Measurements from ENCODE around the gene GNA15.
"Not testable (repeated sequence)": the region's sequence is repeated elsewhere in the genome, so short reads cannot be mapped to it uniquely, and the experiment has no call there.

GNA15 gene

GRCh38 chr19:3150739-3151329 is 15.0 kb downstream of the GNA15 start:
- DNase-seq, result no peak

GRCh38 chr19:3151563-3152418 is 16.0 kb downstream of the GNA15 start:
- no peak for DNase-seq

GRCh38 chr19:3152419-3152780 is 16.6 kb downstream of the GNA15 start:
- no peak for DNase-seq

GRCh38 chr19:3153286-3154230 is 17.7 kb downstream of the GNA15 start:
- no peak for DNase-seq

- not testable (repeated sequence) for DNase-seq
These were observed 18.6 kb downstream of the GNA15 start for GRCh38 chr19:3154447-3154846.

- peak; percentile 98 to 99 for DNase-seq
These were observed 19.3 kb downstream of the GNA15 start for GRCh38 chr19:3154957-3155736.

GRCh38 chr19:3157096-3157845 is 21.4 kb downstream of the GNA15 start:
- DNase-seq, result no peak

- DNase-seq, result no peak
These were observed 23.7 kb downstream of the GNA15 start for GRCh38 chr19:3159565-3159964.

- no peak for DNase-seq
These were observed 24.4 kb downstream of the GNA15 start for GRCh38 chr19:3160219-3160618.

GRCh38 chr19:3161453-3161852 is 25.6 kb downstream of the GNA15 start:
- DNase-seq, result no peak

- no peak for DNase-seq
These were observed 26.8 kb downstream of the GNA15 start for GRCh38 chr19:3162418-3163229.

GRCh38 chr19:3163230-3163886 is 27.5 kb downstream of the GNA15 start:
- peak in 1 of 2 experiments; percentile 42 for DNase-seq

- no peak for DNase-seq
These were observed 28.1 kb downstream of the GNA15 start for GRCh38 chr19:3163943-3164342.

- DNase-seq, result no peak
These were observed 31.9 kb downstream of the GNA15 start for GRCh38 chr19:3167533-3168272.

GRCh38 chr19:3171894-3172672 is 36.2 kb downstream of the GNA15 start:
- DNase-seq, result no peak

GRCh38 chr19:3172673-3173000 is 36.8 kb downstream of the GNA15 start:
- not testable (repeated sequence) for DNase-seq

GRCh38 chr19:3175781-3176714 is 40.2 kb downstream of the GNA15 start:
- DNase-seq, result no peak
